Epidermal melanocyte (primary cell): ENCODE measurements around the gene FGG.

Experiments used
- DNase-seq: peaks from one replicate; pipeline ENCODE4 v3.0.0; 2011; ENCODE audit warnings: low spot score; ENCODE audit not compliant: insufficient read length

FGG gene

DNA sequence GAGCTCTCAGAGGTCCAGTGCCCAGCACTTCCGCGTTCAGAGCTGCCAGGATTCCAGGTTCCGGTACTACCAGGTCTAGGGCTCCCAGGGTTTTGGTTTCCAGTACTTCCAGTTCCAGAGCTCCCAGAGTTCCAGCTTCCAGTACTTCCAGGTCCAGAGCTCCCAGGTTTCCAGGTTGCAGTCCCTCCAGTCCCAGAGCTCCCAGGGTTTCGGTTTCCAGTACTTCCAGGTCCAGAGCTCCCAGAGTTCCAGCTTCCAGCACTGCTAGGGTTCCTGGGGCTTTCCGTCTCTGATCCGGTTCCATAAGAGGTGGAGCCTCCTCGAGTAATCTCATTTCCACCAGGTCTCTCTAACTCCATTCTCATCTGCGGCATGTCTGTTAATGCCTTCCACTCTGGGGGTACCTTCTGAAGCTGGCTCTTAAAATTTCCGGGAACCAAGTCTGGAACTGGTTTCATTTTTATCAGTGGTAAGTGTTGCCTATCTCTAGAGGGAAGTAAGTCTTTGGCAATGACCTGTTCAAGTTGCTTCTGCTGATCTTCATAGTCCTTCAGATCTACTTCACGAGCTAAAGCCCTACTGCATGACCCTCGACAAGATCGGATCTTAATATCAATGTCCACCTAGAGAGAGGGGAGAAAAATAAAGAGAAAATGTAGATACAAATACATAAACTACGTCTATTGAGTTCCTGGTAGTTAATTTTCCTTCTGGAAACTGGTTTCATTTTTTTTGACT lies 26.0 kb downstream of the FGG start:
- DNase-seq = no peak

DNA sequence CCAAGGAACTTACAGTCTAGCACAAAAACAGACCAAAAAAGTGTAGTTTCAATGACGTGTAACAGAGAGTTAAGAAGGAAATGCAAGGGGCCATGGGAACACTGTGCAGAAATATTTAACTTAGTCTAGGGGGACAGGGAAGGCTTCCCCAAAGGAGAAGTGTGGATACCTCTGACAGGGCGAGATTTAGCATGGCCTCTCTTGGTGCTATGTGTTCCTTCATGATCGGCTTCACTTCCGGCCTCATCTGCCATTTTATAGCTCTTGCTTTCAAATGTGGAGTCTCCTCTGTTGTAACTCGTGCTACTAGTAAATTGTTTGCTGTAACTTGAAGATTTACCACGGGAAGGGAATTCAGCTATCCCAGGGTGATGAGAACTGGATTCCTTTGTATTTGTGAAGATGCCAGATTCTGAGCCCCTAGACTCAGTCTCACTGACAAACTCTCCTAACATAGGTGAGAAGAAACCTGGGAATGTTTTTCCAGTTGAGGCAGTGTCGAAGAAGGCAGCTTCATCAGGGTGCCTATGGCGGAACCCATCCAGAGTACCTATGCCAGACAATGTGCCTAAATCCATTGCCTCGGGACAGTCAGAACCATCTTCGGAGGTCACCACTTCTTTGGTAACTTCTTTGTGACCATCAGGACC lies 27.0 kb downstream of the FGG start:
- DNase-seq = no peak

DNA sequence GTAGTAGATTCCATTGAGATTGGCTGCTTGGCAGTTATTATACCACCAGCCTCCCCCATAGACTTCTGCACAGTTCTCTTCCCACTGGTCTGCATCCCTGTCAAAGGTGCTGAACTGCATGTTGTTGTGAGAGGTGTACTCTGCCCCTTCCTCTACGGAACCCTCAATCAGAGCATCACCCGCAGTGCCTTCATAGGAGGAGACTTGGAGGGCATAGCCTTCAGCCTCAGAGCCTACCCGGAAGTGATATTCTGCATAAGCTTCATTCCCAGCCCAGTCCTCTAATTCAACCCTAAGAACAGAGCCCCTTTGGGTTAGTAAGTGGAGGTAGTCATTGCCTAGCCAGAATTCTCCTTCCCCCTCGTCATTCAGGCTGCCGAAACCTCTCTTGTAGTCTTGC lies 28.2 kb downstream of the FGG start:
- no peak for DNase-seq

DNA sequence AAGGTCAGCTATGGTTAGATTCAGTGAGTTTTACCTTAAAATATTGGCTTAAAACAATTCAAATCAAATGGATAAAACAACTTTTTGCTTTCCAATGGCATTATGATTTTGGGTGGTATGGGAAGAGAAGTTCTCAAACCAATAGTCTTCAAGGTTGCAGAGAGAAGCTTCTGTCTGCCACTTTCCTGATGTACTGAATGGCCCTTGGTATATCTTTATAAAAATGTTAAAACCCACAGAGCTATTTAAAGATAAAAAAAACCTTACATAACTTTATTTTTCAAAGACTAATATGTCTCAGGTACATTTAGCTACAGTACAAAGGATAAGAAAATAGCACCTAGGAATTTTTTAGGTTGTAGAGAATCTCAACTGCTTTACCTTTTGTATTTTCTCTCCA lies 28.8 kb downstream of the FGG start:
- DNase-seq = no peak

DNA sequence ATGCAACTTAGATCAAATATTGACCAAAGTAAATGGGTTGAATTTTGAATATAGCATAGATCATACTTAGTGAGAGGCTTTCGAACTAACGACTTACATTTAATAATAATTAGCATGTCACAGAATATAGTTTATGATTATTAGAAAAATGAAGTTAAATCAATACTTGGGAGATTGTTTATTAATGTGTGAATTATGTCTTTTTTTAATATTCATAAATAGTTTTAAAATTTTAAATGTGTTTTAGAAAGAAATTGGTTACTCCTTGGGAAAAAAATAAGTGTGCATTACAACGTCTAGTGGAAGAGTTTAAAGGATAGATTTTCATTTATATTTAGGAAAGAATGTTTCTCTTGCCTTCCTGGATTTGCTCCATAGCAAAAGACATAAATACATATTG lies 29.2 kb downstream of the FGG start:
- no peak for DNase-seq

DNA sequence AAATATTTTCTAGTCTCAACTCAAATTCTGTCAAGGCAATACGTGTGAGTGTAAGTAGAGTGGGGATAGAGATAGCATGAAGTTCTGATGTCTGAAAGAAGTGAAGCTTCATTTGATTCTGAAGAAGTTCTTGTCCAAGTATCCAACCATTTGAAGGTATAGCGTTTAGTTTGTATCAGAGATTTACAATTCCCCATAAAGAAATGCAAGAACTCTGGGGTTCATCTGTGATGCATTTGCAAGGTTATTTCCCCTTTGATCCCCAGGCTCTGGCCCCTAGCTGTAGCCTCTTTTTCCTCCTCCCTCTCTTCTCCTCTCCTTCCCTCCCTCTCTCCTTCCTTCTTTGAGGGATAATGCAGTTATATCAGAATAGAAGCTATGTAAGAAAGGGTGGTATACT lies 29.7 kb downstream of the FGG start:
- no peak for DNase-seq

DNA sequence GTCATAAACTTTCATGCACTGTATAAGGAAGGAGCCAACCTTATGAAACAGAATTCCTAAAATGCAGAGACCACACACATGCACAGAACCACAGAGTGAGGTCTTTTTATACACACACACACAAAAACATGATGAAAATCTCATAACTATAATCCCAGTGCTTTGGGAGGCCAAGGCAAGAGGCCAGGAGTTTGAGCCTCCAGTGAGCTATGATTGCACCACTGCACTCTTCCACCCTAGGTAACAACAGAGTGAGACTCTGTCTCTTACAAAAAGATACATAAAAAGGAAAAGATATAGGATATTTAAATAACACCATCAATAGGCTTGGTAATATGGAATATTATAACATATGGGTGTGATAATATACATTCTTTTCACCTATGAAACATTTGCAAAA lies 32.5 kb downstream of the FGG start:
- no peak for DNase-seq

DNA sequence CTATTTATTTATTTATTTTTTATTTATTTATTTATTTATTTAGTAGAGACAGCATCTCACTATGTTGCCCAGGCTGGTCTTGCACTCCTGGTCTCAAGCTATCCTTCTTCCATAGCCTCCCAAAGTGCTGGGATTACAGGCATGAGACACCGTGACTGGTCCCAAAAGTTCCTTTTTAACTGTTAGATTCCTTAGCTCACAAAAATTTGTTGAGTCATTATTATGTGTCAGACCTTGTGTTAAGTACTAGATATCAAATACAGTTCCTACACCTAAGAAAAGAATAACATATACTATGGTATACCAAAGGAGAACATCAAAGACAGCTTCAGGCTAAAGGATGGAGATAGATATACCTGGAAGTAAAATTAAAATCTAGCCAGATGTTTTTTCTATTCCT lies 33.5 kb downstream of the FGG start:
- DNase-seq = no peak

DNA sequence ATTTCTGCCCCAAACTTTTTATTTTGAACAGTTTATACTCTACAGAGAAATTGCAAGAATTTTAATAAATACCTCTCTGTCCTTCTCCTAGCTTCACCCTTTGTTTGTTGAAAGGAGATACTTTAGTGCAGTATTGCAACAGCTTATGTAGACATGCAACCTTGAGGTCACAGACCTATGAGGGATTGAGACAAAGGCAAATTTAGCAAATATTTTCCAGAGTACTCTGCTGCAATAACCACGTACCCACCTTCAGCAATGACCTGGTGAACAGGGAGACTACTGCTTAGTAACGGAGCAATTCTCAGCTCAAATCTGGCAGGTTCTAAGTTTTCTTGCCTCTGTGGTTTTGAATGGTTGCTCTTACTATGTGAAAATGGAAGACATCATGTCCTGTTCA lies 35.1 kb downstream of the FGG start:
- no peak for DNase-seq

DNA sequence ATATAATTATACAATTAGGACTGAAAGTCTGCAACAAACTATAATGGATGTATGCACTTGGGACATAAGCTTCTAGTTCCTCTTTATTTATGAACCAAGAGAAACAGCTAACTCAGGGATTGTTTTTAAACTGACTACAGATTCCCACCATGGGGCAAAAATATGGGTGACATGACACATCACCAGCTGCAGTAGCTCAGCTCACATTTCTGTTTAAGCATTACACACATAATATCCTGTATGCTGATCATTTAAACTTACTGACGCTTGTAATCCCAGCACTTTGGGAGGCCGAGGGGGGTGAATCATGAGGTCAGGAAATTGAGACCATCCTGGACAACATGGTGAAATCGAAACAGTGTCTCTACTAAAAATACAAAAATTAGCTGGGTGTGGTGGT lies 38.1 kb downstream of the FGG start:
- DNase-seq = no peak

DNA sequence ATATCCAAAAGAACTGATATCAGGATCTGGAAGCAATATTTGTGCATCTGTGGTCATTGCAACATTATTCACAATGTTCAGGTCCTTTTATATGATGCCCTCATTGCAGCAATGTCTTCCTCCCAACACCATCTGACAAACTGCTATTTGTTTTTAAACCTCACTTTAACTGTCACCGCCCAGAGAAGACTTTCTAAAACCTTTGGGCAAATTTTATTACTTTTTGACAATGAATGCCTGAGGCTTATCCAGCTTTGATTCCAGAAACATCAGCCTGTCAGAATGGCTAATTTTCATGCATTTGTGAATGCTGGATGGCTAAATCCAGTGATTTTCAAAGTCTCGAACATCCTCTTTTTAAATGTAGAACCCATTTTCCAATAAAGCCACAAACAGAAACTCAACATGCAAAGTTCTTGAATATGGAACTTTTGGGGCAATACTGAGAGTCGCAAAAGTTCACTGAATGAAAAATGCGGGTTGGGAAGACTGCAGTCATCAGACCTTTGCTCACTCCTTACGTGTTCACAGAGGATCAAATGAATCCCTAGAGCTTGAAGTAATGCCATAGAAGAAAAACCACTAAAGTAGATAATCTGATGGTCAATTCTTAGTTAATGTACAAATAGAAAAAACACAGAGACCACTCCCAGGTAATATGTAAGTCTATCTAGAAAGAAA lies 39.1 kb downstream of the FGG start:
- DNase-seq = no peak

DNA sequence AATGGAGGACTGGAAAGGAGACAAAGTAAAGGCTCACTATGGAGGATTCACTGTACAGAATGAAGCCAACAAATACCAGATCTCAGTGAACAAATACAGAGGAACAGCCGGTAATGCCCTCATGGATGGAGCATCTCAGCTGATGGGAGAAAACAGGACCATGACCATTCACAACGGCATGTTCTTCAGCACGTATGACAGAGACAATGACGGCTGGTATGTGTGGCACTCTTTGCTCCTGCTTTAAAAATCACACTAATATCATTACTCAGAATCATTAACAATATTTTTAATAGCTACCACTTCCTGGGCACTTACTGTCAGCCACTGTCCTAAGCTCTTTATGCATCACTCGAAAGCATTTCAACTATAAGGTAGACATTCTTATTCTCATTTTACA lies 42.9 kb downstream of the FGG start:
- no peak for DNase-seq

DNA sequence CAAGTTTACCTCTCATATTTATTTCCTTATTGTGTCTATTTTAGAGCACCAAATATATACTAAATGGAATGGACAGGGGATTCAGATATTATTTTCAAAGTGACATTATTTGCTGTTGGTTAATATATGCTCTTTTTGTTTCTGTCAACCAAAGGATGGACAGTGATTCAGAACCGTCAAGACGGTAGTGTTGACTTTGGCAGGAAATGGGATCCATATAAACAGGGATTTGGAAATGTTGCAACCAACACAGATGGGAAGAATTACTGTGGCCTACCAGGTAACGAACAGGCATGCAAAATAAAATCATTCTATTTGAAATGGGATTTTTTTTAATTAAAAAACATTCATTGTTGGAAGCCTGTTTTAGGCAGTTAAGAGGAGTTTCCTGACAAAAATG lies 43.4 kb downstream of the FGG start:
- DNase-seq = no peak

DNA sequence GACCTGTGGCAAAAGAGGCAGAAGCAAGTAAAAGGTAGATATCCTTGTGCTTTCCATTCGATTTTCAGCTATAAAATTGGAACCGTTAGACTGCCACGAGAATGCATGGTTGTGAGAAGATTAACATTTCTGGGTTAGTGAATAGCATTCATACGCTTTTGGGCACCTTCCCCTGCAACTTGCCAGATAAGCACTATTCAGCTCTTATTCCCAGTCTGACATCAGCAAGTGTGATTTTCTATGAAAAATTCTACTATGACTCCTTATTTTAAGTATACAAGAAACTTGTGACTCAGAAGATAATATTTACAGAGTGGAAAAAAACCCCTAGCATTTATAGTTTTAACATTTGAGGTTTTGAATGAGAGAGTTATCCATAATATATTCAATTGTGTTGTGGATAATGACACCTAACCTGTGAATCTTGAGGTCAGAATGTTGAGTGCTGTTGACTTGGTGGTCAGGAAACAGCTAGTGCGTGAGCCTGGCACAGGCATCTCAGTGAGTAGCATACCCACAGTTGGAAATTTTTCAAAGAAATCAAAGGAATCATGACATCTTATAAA lies 45.7 kb downstream of the FGG start:
- no peak for DNase-seq

DNA sequence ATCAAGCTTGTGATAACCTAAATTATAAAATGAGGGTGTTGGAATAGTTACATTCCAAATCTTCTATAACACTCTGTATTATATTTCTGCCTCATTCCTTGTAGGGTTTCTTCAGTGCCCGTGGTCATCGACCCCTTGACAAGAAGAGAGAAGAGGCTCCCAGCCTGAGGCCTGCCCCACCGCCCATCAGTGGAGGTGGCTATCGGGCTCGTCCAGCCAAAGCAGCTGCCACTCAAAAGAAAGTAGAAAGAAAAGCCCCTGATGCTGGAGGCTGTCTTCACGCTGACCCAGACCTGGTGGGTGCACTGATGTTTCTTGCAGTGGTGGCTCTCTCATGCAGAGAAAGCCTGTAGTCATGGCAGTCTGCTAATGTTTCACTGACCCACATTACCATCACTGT lies 46.8 kb downstream of the FGG start:
- DNase-seq = no peak

DNA sequence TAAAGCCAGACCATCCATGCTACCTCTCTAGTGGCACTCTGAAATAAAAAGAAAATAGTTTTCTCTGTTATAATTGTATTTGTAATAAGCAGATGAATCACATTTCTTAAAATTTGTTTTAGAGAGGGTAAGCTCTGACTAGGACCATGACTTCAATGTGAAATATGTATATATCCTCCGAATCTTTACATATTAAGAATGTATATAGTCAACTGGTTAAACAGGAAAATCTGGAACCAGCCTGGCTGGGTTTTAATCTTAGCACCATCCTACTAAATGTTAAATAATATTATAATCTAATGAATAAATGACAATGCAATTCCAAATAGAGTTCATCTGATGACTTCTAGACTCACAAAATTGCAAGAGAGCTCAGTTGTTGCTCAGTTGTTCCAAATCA lies 48.1 kb downstream of the FGG start:
- DNase-seq = no peak

DNA sequence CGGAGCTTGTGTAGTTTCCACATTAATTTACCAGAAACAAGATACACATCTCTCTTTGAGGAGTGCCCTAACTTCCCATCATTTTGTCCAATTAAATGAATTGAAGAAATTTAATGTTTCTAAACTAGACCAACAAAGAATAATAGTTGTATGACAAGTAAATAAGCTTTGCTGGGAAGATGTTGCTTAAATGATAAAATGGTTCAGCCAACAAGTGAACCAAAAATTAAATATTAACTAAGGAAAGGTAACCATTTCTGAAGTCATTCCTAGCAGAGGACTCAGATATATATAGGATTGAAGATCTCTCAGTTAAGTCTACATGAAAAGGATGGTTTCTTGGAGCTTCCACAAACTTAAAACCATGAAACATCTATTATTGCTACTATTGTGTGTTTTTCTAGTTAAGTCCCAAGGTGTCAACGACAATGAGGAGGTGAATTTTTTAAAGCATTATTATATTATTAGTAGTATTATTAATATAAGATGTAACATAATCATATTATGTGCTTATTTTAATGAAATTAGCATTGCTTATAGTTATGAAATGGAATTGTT lies 49.7 kb downstream of the FGG start, which contains the start of gene FGB:
Gene FGB, plus strand, starts transcription at position 315 of the 558 bp plus-strand sequence. Its CDS starts 8 bp downstream, at position 323.
- DNase-seq = no peak

DNA sequence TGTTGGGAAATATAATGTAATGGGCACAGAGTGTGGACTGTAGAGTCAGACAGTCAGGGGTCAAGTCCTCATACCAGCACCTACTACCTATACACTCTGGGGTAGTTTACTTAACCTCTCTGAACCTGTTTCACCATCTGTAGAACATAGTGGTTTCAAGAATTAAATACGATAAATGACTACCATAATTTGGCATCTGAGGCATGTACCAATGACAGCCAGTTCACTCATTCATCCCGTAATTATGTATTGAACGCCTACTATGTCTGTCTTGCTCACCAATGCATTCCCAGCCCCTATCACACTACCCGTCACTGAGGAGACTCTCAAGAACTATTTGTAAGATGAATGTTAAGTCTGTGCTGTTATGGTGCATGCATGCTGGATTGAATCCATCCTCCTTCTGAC lies 51.6 kb downstream of the FGG start:
- DNase-seq = no peak

DNA sequence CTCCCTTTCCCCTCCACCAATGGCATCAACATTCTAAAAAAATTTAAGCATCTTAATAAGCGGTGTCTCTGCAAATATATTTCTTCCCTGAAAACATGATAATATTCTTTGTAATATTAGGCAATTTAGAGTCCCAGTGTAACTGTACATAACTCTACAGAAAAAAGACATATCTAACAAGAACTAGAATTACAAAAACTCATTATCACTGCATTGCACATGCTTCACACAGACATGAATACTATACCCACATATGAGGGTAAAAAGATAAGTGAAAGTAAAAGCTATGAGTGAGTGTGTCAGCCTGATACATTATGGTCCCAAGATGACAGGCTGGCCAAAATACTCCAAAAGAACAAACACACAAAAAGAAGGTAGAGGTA lies 52.0 kb downstream of the FGG start:
- no peak for DNase-seq

DNA sequence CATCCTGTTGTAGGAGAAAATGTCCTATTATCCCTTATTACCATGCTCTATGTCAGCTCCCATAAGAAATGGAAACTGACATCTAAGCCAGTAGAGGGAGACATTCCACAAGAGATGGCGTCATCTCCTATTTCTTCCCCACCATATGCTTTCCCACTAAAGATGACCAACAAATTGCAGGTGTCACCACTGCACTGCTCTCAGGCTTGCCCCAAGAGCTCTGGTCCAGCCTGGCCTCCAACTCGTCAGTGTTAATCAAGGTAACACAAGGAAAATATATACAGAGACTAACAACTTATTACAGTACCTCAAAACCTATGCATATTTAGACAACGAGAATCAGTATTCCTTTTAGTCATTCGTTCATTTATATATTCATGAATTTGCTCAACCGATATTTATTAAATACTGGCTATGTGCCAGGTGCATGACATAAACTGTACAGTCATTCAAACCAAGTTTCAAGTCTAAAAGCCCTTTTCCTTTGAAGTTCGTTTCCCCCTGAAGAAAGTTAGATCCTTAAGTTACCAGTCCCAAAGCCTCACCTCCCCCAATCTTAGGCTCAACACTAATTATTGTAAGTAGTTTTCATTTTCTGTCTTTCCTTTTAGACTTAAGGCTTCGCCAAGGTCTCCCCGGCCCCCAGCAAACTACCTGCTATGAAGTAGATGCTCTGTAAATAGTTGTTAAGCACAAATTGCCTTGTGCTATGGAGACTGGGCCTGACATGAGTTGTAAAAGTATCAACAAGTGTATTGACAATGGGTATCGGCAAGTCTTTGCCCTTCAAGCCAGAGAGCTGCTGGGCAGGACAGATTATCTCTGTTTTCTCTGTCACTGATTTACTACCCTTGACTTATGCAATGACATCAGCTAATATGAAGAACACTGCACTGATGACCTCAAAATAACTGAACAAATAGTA lies 52.7 kb downstream of the FGG start:
- DNase-seq = peak; percentile 34

DNA sequence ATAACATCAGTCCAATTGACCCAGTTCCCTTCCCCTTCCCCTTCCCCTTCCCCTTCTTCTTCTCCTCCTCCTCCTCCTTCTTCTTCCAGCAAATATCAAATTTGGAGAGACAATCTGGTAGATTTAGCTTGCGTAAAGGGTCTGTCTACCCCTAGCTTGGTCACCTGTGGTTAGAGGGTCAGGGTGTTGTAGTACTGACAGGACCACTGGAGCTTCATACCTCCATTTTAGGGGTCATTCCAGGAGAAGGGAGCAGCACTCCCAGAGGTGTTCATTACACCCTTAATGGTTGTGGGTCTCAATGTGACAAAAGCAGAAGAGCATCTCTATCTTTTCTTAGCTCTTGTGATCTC lies 53.3 kb downstream of the FGG start:
- no peak for DNase-seq
